Stimulated activated CD4-positive, alpha-beta T cell treated with anti-CD3 and anti-CD28 coated beads, TNF-alpha, amount 100 ng/mL, for 1 hour (primary cell): Measurements from ENCODE around the gene MYO6.
"Not testable (repeated sequence)": the region's sequence is repeated elsewhere in the genome, so short reads cannot be mapped to it uniquely, and the experiment has no call there.

Experiments
- DNase-seq, 3 donors: peaks; one replicate each; pipeline ENCODE4 v3.0.0-alpha.2; 2020; ENCODE audit warnings: low read depth in 3 of 3, low spot score in 1 of 3

Gene MYO6

DNA sequence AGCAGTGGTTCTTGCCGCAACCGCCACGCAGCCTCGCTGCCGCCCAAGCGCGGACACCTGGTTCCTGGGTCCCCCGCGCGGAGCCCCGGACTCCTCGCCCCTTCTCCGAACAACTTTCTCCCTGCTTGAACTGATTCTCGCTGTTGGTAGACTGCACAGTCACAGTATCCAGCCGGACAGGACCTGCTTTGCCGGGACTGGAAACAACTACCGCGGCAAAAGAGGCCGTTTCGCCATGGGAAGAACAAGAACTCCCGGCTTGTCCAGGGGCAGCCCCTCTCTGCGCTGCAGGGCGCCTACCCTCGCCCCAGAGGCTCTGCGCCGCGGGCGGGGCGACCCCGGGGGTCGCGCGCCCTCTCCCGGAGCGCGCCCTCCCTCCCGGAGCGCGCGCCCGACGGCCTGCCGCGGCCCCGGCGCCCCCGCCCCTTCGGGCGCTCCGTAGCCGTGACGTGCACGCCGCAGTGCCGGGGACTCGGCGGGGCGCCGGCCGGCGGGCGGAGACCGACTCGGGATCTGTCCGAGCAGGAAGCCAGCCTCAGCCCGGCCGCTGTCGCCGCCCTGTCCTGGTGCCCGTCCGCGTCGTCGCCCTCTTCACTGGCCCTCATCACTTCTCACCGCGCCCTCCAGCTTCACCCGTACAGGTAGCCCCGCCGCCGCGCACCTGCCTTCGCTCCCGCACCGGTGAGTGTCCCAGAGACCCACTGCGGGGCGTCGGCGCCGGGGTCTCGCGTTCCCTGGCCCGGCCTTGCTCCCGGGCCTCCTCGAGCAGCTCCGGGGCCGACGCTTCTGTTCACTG is at the start of gene MYO6:
Gene MYO6 (plus strand): TSS at position 497 of the 796 bp plus-strand sequence. CDS start 68,309 bp downstream, outside the sequence.
- DNase-seq, result peak in 1 of 3 donors; percentile 22

- not testable (repeated sequence) for DNase-seq
Measured at GRCh38 chr6:75708334-75708733, 40.7 kb upstream of the MYO6 start.

DNA sequence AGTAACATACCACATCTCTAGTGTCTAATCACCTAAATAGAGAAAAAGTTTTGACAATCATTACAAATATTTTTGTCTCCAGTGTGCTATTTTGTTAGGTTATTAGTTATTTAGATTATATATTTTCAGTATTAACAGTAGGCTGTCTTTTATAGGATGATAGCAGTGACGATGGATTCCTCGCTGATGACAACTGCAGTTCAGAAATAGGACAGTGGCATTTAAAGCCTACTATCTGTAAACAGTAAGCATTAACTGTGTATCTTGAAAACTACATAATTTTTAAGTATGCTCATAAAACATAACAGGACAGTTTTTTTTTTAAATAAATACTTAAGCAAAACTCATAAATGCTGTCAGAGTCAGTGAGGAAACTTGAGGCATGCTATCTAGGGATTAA is 37.9 kb upstream of the MYO6 start:
- no peak for DNase-seq

DNA sequence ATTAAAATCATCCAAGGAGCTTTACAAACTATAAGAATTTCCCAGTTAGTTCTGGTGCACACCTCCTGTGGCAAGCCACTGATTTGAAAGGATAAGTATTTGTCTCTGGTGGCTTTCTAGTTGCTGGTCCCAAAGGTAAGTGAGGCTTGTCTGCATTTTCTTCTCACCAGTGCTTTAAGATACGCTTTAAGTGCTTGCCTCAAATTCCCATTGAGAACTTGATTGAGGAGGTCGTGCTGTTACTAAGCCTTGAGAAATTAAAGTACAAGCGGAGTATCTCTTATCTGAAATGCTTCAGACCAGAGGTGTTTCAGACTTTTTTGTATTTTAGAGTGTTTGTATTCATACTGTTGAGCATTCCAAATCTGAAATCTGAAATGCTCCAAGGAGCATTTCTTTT is 29.9 kb upstream of the MYO6 start:
- DNase-seq, result no peak

DNA sequence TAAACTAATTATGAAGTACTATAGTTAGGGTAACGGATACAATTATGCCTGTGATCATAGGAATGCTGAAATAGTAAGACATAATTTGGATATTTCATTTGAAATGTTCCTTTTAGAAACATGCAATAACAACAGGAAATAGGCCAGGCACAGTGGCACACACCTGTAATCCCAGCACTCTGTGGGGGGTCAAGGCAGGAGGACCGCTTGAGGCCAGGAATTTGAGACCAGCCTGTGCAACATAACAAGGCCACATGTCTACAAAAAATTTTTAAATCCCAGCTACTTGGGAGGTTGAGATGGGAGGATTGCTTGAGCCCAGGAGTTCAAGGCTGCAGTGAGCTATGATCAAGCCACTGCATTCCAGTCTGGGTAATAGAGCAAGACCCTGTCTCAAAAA is 25.7 kb upstream of the MYO6 start:
- no peak for DNase-seq

DNA sequence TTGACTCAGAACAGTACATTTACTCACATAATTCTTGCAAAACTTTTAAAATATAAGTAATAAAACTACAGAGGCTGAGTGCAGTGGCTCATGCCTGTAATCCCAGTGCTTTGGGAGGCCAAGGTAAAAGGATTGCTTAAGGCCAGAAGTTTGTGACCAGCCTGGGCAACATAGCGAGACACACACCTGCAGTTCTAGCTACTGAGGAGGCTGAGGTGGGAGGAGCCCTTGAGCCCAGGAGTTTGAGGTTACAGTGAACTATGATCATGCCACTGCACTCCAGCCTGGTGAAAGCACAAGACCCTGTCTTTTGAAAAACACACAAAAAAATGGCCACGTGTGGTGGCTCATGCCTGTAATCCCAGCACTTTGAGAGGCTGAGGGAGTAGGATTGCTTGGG is 21.8 kb upstream of the MYO6 start:
- no peak for DNase-seq

GRCh38 chr6:75731029-75731428 is 18.0 kb upstream of the MYO6 start:
- DNase-seq, result not testable (repeated sequence)

DNA sequence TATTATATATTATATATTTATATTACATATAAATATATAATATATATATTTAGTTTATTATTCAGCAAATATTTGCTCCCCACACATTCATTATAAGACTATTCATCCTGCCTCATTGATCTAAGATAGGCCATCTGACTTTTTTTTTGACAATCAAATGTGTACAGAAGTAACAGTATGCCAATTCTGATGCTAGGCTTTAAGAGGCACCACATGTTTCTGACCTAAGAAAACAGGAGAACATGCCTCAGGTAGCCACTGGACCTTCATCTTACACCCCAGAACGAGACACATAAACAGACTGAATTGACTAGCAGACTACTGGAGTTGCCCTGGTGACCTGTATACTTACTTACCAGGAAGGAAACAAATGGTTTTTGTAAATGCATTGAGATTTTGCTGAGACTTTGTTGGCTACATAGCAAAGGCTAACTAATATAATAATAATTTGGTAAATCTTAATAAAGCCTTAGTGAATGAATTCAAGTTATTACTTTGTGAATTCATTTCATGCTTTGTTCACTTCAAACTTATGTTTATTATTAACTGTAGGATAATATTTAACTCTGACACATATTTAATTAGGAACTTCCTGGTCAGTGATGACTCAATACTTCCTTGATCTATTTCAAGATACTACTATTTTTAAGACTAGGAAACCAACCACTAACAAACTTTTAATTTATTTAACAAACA is 13.4 kb upstream of the MYO6 start:
- DNase-seq, result no peak

DNA sequence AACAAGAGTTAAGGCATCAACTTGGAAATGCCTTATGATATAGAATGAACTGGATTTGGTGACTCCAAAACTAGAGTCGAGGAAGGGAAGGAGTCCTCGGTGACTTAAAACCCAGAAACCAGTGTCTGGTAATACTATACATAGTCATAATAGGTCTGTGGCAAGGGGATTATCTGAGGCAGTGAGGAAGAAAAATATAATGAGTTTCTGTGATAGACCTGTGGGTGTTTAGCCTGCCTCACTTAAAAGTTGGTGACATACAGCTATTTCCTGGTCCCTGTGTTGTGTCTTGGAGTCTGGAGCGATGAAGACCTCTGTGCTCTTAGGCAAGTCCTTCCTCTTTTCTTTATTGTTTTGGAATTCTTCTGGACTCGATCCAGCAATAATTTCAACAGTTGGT is 5.1 kb upstream of the MYO6 start:
- DNase-seq, result no peak

DNA sequence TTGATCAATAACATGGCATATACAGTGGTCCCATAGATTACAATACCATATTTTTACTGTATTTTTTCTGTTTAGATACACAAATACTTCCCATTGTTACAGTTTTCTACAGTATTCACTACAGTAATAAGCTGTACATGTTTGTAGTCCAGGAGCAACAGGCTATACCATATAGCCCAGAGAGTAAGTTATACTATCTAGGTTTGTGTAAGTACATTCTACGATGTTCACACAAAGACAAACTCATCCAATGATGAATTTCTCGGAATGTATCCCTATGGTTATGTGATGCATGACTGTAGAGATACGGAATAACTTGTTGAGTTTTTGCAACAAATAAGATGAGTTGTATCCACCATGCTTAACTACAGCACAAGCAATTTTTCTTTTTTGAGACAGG is 3.6 kb upstream of the MYO6 start:
- DNase-seq, result no peak

GRCh38 chr6:75746221-75746620 is 2.8 kb upstream of the MYO6 start:
- DNase-seq, result no peak

GRCh38 chr6:75747152-75747992 is 1.7 kb upstream of the MYO6 start:
- DNase-seq, result no peak

DNA sequence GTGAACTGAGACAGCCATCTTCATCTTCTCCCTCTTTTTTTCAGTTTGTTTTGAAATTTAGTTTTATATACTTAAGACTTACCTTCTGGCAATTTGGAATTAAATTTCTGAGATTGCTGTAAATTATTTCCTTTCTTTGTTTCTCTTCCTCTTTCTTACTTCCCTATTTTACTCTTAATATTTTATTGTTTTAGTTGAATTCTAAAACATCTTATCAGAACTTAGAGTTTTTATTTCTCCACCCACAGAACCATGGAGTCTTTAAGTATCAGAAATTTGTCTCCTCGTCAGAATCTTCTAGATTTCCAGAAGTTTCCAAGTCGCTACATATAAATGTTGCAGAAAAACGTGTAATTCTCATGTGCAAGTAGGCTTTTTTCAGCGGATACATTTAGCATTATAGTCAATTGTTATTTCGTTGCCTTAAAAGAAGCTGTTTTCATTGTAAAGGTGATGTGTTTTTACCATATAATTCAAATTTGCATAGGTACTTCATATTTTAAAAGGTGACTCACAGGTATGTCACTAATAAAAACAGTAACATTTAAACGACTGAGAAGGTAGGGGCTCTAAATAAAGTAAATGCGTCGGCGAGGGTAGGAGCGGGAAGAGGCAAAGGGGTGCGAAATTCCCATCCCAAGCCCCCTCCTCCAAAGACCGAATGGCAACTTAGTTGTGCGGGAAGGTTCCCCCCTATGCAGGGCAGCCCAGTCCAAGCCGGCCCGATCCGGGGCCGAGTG is 866 bp upstream of the MYO6 start:
- DNase-seq, result no peak

DNA sequence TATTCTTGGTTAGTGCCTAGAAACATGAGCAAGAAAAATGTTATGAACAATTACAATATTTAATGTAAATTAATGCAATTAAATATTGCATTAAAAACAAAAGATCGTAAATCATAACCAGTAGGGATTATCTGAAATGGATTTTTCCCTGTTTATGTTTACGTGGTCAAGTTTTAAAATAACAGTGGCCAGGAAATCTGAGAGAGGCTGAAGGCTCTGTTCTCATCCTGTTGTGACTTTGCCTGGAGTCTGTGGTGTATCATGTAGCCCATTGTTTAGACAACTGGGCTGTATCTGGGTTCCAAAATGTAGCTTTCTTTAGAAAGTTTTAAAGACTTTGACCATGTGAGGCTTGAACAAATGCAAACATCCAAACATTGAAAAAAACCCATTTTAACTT is 2.4 kb downstream of the MYO6 start:
- no peak for DNase-seq

DNA sequence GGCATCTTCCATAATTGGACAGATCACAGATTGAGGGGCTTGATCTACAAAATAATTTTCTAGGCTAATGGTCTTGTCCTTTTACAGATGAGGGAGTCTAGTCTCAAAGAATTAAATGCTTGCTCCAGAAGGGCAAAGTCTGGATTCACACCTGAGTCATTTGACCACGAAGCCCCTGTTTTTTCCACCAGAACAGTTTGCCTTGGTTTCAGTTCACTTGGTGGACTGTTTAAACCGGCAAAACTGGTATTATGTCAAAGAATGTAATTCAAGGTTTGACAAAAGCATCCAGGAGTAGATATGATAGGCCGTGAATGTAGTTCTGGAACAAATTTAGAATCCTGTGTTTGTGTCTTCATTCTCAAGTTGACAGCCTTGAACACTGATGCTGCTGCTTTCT is 3.3 kb downstream of the MYO6 start:
- DNase-seq, result no peak

DNA sequence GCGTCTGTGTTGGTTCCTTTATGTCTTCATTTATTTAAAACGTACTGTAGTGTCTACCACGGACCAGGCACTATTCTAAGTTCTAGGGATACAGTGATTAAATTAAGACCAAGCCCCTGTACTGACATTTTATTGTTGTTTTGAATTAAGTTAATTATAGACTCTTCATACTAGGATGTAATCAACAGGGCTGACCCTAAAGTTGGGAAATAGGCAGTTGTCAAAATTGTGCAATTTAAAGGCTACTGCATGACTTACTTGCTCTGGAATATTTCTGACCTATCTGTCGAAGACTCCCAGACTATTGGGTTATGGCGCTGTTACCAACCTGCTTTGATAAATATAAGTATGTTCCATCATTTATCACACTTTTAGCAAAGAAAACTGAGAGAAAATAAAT is 6.7 kb downstream of the MYO6 start:
- DNase-seq, result no peak

- DNase-seq, result no peak
Measured at GRCh38 chr6:75757295-75757694, 8.3 kb downstream of the MYO6 start.

DNA sequence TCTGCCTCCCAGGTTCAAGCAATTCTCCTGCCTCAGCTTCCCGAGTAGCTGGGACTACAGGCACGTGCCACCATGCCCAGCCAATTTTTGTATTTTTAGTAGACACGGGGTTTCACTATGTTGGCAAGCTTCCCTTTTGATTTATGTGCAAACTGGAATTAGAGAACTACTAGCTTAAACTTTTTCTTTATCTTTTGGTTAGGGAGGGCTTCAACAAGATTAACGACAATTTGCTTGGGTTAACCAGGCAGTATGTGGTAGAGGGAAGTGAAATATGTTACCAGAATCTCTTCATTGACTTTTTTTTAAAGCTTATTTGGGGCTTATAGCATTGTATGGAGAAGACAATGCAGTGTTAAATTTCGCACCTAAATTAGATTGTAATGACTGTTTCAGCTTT is 9.0 kb downstream of the MYO6 start:
- DNase-seq, result no peak

DNA sequence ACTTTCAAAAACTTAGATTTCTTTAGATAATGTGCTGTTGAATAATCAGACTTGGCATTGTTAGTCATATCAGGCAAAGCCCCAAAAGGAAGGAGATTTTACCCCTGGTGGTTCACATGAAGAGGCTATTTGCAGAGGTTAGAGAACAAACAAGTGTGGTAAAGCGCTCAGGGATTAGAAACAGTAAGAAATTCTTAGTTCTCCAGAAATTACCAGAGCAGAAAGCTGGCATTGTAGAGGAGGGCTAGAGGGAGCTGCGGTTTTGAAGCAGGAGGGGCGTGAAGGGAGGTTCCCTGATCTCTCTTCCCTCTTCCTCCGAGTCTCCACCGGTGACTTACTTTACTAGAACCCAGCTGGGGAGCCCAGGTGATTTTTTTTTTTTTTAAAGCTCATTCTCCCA is 10.2 kb downstream of the MYO6 start:
- no peak for DNase-seq

GRCh38 chr6:75760320-75760719 is 11.3 kb downstream of the MYO6 start:
- DNase-seq, result no peak

DNA sequence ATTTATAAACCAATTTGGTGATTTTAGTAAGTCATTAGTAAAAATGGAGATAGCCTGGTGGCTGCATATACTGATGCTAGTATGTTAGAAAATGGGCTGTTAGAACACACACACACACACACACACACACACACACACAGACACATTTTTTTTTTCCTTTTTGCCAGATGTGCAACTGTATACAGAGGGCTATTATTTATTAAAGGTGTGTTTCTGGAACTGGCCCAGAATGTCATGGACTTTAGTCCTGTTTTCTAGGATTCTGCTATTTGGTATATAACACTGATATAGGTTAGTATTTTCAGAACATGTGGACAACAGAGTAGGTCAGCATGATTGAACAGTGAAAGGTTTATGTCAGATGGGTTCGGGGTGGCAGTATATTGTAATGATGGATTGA is 12.4 kb downstream of the MYO6 start:
- no peak for DNase-seq
